Stimulated activated CD8-positive, alpha-beta memory T cell treated with anti-CD3 and anti-CD28 coated beads, Interleukin-15, amount 100 ng/mL, for 24 hours (primary cell): ENCODE results near the gene EID3.
"Not testable (repeated sequence)": the region's sequence is repeated elsewhere in the genome, so short reads cannot be mapped to it uniquely, and the experiment has no call there.

ENCODE experiments used
- DNase-seq: peaks from one replicate; pipeline ENCODE4 v3.0.0-alpha.2; 2020; ENCODE audit warnings: low read depth

The EID3 gene

DNA sequence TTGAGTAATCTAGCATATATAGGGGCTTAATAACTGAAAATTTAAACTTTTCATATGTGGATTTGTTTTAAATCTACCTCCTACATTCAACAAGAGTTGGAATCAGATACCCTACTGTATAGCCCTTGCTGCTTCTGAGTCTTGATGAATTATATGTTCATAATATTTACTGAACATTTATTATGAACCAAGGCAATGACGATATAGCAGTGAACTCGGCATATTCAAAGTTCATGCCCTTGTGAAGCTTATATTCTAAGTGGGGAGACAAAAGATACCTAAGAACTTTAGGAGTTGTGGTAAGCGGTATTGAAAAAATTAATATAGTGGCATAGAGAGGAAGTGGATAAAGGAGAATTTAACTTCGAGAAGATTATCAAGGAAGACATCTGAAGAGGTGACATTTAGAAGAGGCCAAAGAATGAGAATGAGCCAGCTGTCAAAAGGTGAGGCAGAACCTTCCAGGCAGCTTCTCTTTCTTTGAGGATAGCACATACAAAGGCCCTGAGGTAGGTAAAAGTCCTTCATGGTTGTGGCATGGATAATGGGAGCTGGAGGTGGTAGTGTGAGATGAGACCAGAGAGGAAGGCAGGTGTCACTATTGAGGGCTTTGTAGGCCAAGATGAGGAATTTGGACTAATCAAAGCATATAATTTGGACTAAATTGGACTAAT is 10.2 kb downstream of the EID3 start:
- DNase-seq = no peak

DNA sequence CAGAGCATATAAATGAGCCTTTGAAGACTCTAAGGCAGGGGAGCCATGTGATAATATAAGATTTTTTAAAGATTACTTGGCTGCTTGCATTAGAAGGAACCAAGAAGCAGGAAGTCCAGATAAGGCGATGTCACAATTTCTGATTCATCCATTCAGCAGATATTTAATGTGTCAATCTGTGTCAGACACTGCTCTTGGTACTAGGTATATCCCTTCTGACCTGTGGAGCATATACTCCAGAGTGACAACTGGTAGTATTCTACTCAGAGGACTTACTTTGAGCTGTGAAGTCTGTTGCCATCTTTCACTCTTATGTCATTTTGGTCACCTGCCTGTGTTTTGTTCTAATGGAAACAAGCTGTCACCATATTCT is 10.7 kb downstream of the EID3 start:
- no peak for DNase-seq

- no peak for DNase-seq
Observed at GRCh38 chr12:104315326-104316224, 12.0 kb downstream of the EID3 start.

DNA sequence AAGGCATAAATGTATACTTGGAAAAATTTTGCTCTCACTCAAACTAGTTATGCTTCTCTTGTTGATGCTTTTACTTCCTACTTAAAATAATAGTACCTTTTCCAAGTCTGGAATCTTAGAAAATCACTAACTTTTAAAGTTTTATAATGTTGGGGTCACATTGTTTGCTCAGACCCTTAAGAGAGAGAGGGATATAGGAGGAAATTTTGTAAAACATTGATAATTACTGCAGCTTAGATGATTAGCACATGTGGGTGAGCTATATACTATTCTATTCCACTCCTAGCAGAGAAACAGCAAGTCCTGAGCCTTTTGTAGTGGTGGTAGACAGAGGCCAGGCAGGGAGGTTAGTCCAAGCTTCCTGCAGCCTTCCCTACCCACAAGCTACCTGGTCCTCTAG is 13.4 kb downstream of the EID3 start:
- DNase-seq = no peak

DNA sequence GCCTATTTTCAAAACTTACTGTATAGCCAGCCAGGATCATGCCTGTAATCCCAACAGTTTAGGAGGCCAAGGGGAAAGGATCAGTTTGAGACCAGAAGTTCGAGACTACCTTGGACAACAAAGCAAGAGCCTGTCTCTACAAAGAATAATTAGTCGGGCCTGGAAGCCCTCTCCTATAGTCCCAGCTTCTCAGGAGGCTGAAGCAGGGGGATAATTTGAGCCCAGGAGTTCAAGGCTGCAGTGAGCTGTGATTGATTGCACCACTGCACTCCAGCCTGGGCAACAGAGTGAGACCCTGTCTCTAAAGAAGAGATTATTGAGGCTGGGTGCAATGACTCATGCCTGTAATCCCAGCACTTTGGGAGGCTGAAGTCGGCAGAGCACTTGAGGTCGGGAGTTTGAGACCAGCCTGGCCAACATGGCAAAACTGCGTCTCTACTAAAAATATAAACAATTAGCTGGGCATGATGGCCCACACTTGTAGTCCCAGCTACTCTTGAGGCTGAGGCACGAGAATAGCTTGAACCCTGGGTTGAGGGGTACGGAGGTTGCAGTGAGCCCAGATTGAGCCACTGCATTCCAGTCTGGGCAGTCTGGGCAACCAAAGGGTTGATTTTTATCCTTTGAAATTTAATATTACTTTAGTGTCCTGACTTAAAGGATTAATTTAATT is 14.1 kb downstream of the EID3 start:
- DNase-seq = no peak

- no peak for DNase-seq
Observed at GRCh38 chr12:104319028-104319427, 15.5 kb downstream of the EID3 start.

GRCh38 chr12:104319918-104320626 is 16.5 kb downstream of the EID3 start:
- no peak for DNase-seq

- DNase-seq = no peak
Observed at GRCh38 chr12:104320627-104321024, 17.1 kb downstream of the EID3 start.

DNA sequence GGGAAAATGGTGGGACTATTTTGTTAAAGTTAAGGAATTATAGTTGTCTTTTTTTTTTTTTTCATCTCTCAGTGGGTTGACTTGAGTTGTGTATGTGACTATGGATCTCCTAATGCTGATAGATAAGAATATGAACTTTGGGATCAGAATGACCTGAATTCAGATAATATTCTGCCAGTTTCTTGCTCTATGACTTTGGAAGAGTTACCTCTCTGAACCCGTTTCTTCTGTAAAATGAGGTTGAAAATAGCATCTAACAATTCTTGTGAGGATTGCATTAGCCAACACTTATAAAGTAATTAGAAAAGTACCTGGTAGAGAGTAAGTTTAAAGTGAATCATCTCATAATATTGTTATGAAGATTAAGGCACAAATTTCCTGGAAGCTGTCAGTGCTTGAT is 18.4 kb downstream of the EID3 start:
- no peak for DNase-seq

DNA sequence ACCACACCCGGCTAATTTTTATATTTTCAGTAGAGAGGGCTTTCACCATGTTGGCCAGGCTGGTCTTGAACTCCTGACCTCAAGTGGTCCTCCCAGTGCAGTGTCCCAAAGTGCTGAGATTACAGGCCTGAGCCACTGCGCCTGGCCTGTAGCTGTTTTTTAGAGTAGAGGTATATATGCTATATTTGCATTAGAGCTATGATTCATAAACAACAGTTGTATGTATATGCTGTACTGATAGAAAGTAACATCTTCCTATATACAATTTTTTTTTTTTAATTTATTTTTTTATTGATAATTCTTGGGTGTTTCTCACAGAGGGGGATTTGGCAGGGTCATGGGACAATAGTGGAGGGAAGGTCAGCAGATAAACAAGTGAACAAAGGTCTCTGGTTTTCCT is 19.0 kb downstream of the EID3 start:
- not testable (repeated sequence) for DNase-seq

GRCh38 chr12:104323899-104324298 is 20.4 kb downstream of the EID3 start:
- no peak for DNase-seq

DNA sequence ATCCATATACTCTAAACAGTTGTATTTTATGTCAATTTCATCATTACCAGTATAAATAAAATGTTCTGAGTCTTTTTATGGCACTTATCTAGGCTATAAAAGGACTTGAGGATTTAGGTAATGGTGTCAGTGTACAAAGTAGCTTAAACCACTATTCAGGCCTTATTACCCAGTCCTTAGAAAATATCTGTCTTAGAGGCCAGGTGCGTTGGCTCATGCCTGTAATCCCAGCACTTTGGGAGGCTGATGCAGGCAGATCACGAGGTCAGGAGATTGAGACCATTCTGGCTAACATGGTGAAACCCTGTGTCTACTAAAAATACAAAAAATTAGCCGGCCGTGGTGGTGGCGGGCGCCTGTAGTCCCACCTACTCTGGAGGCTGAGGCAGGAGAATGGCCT is 24.7 kb downstream of the EID3 start:
- DNase-seq = not testable (repeated sequence)

DNA sequence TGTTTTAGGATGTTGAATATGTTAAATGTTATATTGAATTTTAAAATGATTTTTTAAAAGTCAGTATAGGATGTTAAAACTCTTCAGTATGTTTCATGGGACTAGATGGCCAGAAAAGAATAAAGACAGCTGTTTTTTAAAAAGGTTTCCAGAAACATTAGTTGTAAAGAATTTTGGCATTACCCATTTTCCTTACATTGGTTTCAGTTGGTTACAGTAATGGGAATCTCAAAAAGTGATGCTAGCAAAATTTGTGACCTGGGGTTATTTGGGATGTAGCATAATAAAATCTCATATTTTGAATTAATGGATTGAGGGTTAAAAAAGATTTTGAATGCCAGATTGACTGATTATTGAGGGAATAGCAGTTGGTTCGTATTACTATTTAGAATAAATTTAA is 25.3 kb downstream of the EID3 start:
- DNase-seq = no peak

- DNase-seq = no peak
Observed at GRCh38 chr12:104329707-104330532, 26.4 kb downstream of the EID3 start.

DNA sequence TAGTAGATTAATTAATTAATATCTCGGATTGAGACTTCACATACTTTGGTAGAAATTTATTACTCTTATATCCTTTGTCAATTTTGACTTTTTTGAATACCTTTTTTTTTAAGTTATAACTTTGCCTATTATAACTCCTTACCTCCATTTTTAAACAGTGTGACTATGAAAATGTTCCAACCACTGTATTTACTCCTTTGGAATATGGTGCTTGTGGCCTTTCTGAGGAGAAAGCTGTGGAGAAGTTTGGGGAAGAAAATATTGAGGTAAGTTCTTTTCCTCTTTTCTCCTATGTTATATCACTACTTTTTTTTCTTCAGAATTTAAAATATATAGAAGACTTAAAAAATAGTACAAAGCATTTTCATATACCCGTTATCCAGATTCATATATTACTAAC is 27.8 kb downstream of the EID3 start:
- DNase-seq = no peak

GRCh38 chr12:104332273-104332672 is 28.7 kb downstream of the EID3 start:
- not testable (repeated sequence) for DNase-seq

DNA sequence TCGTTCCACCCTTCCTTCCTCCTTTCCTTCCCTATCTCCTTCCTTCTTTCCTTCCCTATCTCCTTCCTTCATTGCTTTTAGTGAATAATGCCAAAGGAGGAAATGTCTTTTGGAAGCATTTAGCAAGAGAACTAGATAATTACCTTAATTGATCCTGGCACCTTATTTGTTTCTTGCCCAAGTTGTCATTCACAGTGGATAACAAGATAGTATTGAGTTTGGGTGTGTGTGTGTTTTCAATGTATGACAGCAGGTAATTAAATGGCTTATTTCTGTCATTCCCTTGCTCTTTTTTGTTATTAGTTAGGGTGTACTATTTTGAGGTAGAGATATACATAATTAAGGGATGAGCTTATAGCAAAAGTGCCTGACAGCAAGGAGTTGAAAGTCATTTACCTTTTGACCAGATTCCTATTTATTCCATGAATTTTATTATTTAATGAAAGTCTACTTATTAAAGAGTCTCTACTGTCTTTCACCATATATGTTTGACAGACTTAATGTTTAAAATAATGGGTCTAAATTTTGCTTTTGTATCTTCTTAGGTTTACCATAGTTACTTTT is 30.2 kb downstream of the EID3 start:
- no peak for DNase-seq

- no peak for DNase-seq
Observed at GRCh38 chr12:104334581-104334980, 31.0 kb downstream of the EID3 start.

DNA sequence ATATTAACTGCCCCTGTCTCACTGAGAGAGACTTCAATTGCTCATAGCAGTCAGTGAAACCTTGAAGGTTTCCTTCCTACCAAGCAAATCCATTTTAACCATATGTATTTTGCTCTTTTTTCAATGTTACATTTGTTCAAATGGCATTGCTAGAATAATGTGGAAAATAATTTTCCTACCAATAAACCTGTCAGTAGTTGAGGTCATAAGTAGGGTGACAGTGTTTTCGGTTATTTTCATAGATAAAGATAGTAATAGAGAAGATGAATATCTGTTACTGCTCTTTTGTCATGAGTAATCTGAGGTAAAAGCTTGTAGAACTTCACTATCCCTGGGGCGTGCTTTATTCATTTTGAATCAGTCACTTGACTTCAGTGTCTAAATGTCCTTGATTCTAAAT is 32.6 kb downstream of the EID3 start:
- no peak for DNase-seq

- no peak for DNase-seq
Observed at GRCh38 chr12:104337030-104337558, 33.6 kb downstream of the EID3 start.

DNA sequence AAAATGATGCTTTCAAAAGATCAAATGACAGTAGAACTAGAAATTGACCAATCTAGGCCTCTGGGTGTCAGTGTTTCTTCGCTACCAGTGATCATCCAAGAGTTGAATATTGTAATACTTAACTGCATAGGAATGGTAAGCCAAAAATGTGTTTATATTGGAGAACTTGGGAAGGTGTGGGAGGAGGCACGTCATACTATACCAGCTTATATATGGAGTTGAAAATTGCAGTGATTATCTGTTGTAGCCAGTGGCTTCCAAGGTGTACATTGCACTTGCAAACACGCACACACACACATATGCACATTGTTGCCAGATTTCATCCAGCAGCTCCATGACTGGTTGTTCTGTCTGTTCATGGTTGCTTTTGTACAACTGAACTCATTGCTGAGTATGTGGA is 36.1 kb downstream of the EID3 start:
- DNase-seq = no peak
